B cell (primary cell): ENCODE data around the gene TTC1. TPM values are rescaled to one million over a fixed set of nuclear protein-coding genes. Genes with fewer than 3 reads are reported as not detected.
"Not testable (repeated sequence)": the region's sequence is repeated elsewhere in the genome, so short reads cannot be mapped to it uniquely, and the experiment has no call there.

ENCODE experiments used
- ATAC-seq: fragments of 200-7000 bp; cut with Tn5 transposase; one replicate; pipeline ENCODE4 v1.10.0; 2021; ENCODE audit warnings: low read depth, mild to moderate bottlenecking, moderate number of reproducible peaks, moderate library complexity
- CTCF ChIA-PET: fragments of 350-600 bp; sonication (Branson Sonifier 250); formaldehyde crosslinking; loops from one replicate; lab custom pipeline; 2021; ENCODE audit warnings: antibody characterized with exemption, inconsistent platforms; lab: Charles Lee
- POLR2A ChIA-PET: fragments of 350-600 bp; sonication (Branson Sonifier 250); formaldehyde crosslinking; loops from one replicate; lab custom pipeline; 2021; ENCODE audit warnings: antibody characterized with exemption; lab: Charles Lee
- DNase-seq: peaks from one replicate; pipeline ENCODE4 v3.0.0; 2013
- H2AFZ ChIP-seq: 2 replicates; pipeline ENCODE4 v1.6.1; 2012; ENCODE audit warnings: mild to moderate bottlenecking, low read depth, low read length; ENCODE audit not compliant: insufficient read depth, poor library complexity, severe bottlenecking
- H3K27ac ChIP-seq, 2 donors: 1 replicate in 1 of 2; 2 replicates in 1 of 2; pipeline ENCODE4 v1.5.1; 2012 to 2013; ENCODE audit warnings: low read length in 2 of 2, mild to moderate bottlenecking in 2 of 2, moderate library complexity in 1 of 2
- H3K27me3 ChIP-seq, 4 experiments: fragments of 200-600 bp in 1 of 4; sonication (generic) in 1 of 4; replicated peaks in 1 of 4; 1 replicate in 2 of 4; 2 replicates in 2 of 4; pipeline versions ENCODE4 v1.6.1 to v1.7.0; 2013 to 2016; ENCODE audit warnings: low read length in 3 of 4, mild to moderate bottlenecking in 2 of 4, mixed read lengths in 1 of 4, moderate library complexity in 1 of 4; ENCODE audit not compliant: insufficient read depth in 4 of 4, control insufficient read depth in 3 of 4; ENCODE audit errors: control extremely low read depth in 1 of 4
- H3K36me3 ChIP-seq, 2 experiments: replicated peaks in 1 of 2; 1 replicate in 1 of 2; 2 replicates in 1 of 2; pipeline versions ENCODE4 v1.6.1 to v1.7.1; 2013; ENCODE audit warnings: low read length in 1 of 2; ENCODE audit not compliant: insufficient read depth in 2 of 2, control insufficient read depth in 1 of 2; ENCODE audit errors: control extremely low read depth in 1 of 2, extremely low read depth in 1 of 2
- H3K4me1 ChIP-seq, 2 donors: fragments of 200-600 bp in 1 of 2; sonication (generic) in 1 of 2; 1 replicate in 1 of 2; 2 replicates in 1 of 2; pipeline versions ENCODE4 v1.5.1 to v1.6.1; 2013 to 2017; ENCODE audit warnings: low read length in 2 of 2; ENCODE audit not compliant: control insufficient read depth in 2 of 2, insufficient read depth in 2 of 2
- H3K4me2 ChIP-seq: replicated peaks from 2 replicates; pipeline ENCODE3; 2012; ENCODE audit warnings: mild to moderate bottlenecking, low read depth, low read length; ENCODE audit not compliant: poor library complexity, severe bottlenecking
- H3K4me3 ChIP-seq, 5 experiments: fragments of 200-600 bp in 1 of 5; sonication (generic) in 1 of 5; 1 replicate in 3 of 5; 2 replicates in 2 of 5; pipeline versions ENCODE4 v1.5.1 to v1.7.0; 2011 to 2016; ENCODE audit warnings: low read length in 4 of 5, mild to moderate bottlenecking in 4 of 5, low read depth in 2 of 5, control low read depth in 1 of 5, moderate library complexity in 1 of 5; ENCODE audit not compliant: insufficient read depth in 1 of 5; ENCODE audit errors: control extremely low read depth in 1 of 5, extremely low read depth in 1 of 5
- H3K79me2 ChIP-seq: fragments of 200-600 bp; sonication (generic); one replicate; pipeline ENCODE4 v1.6.0; 2016; ENCODE audit warnings: low read length; ENCODE audit not compliant: control insufficient read depth, insufficient read depth
- H3K9ac ChIP-seq: fragments of 200-600 bp; sonication (generic); 2 replicates; pipeline ENCODE4 v1.6.1; 2017; ENCODE audit warnings: mild to moderate bottlenecking, low read length, moderate library complexity
- H3K9me3 ChIP-seq, 3 donors: one replicate each; pipeline versions ENCODE4 v1.6.1 to v1.7.1; 2013; ENCODE audit warnings: low read length in 2 of 3; ENCODE audit not compliant: control insufficient read depth in 2 of 3, insufficient read depth in 1 of 3; ENCODE audit errors: control extremely low read depth in 1 of 3
- H4K20me1 ChIP-seq: 2 replicates; pipeline ENCODE4 v1.6.0; 2012; ENCODE audit warnings: mild to moderate bottlenecking, low read length; ENCODE audit not compliant: insufficient read depth, control insufficient read depth, poor library complexity, severe bottlenecking
- H3K27ac Mint-ChIP-seq: one replicate; pipeline ENCODE4 v1.8.0; 2021; ENCODE audit warnings: mixed read lengths
- H3K27me3 Mint-ChIP-seq: one replicate; pipeline ENCODE4 v1.8.0; 2021; ENCODE audit warnings: mixed read lengths
- H3K4me1 Mint-ChIP-seq: one replicate; pipeline ENCODE4 v1.8.0; 2021; ENCODE audit warnings: mixed read lengths
- H3K4me3 Mint-ChIP-seq: one replicate; pipeline ENCODE4 v1.8.0; 2021; ENCODE audit warnings: mixed read lengths
- H3K9me3 Mint-ChIP-seq: one replicate; pipeline ENCODE4 v1.8.0; 2022; ENCODE audit warnings: mixed read lengths; ENCODE audit not compliant: insufficient read depth
- CTCF ChIP-seq: fragments of 200-600 bp; IDR thresholded peaks from one replicate; pipeline ENCODE4 v1.8.0; 2022; ENCODE audit warnings: antibody characterized with exemption, mild to moderate bottlenecking
- EZH2 ChIP-seq: IDR thresholded peaks from 2 replicates; pipeline ENCODE4 v1.6.1; 2012; ENCODE audit warnings: borderline replicate concordance, low read depth, mild to moderate bottlenecking, moderate library complexity, low read length; ENCODE audit not compliant: insufficient read depth, poor library complexity, severe bottlenecking
- WGBS: methylation state at CpG from one replicate; pipeline ENCODE4 v1.1.5; 2013; ENCODE audit warnings: missing lambda C conversion rate; ENCODE audit not compliant: insufficient coverage; 5-methylcytosine and 5-hydroxymethylcytosine counted together
- intact Hi-C: fragments of 100-400 bp; cut with micrococcal nuclease; formaldehyde crosslinking; loops from one replicate; pipeline ENCODE4 v1.10.0; 2022
- polyA plus RNA-seq: library from polyadenylated mRNA; depleted of rRNA; stranded (reverse); fragments of >200 nt; gene quantifications from 2 replicates; pipeline ENCODE4 v1.2.3, GENCODE V29; 2012
- total RNA-seq, 2 donors: library from RNA; stranded (reverse); fragments of 120-200 nt in 1 of 2; gene quantifications; 1 replicate in 1 of 2; 2 replicates in 1 of 2; pipeline versions ENCODE4 v1.2.3 to v1.2.4, GENCODE V29; 2013 to 2022

TTC1 gene
- total and polyA plus RNA-seq, 2 donors (not counting 1 experiment from before 2014, with no cell fraction given), result 12.1 to 40.4 TPM

- ChIA-PET CTCF (interaction anchor here (1.0 to 1.4 kb wide), 2 partner anchors 12 to 276 kb away, joined by 3 to 5 read pairs; no protein-coding TSS in a partner anchor), POLR2A (interaction anchor here (0.7 kb wide), 1 partner anchor 35 kb away, joined by 3 read pairs; no protein-coding TSS in a partner anchor)
- H3K4me1 ChIP-seq, H3K4me2 ChIP-seq, H3K27me3 ChIP-seq, H3K27me3 Mint-ChIP-seq, H4K20me1 ChIP-seq, H3K4me1 Mint-ChIP-seq, H2AFZ ChIP-seq, H3K4me3 ChIP-seq, H3K4me3 Mint-ChIP-seq, DNase-seq, H3K9me3 Mint-ChIP-seq, H3K27ac Mint-ChIP-seq, intact Hi-C loops, ATAC-seq, H3K79me2 ChIP-seq, H3K9me3 ChIP-seq, H3K9ac ChIP-seq, H3K27ac ChIP-seq: not testable (repeated sequence)
- H3K36me3 ChIP-seq, result peaks cover 6 to 29% of the 10 kb centered on the region in 2 experiments
- 93% methylated on average over 3 of the region's 5 CpGs for WGBS
Measured at GRCh38 chr5:160069120-160069519, 60.2 kb downstream of the TTC1 start.

GRCh38 chr5:160071516-160071915 is 62.6 kb downstream of the TTC1 start:
- no peak overlapping the region for H3K4me2 ChIP-seq
- H3K27me3 ChIP-seq, result no peaks in the 10 kb centered on the region
- no peak overlapping the region for H3K27ac Mint-ChIP-seq
- peaks cover 7% of the 10 kb centered on the region for H3K4me1 Mint-ChIP-seq
- intact Hi-C loops, result no loop called here
- no peak overlapping the region for H3K4me3 Mint-ChIP-seq
- ATAC-seq (no peak), DNase-seq (no peak)
- 37% methylated on average over 5 of the region's 8 CpGs for WGBS
- no peak overlapping the region for H2AFZ ChIP-seq
- H3K9ac ChIP-seq, result no peak overlapping the region
- H3K27ac ChIP-seq, result no peak overlapping the region
- peaks cover 4 to 12% of the 10 kb centered on the region in 2 experiments for H3K36me3 ChIP-seq
- no peaks in the 10 kb centered on the region for H3K9me3 Mint-ChIP-seq
- no peak overlapping the region for H3K4me3 ChIP-seq
- no peaks in the 10 kb centered on the region for H4K20me1 ChIP-seq
- H3K79me2 ChIP-seq, result no peaks in the 10 kb centered on the region
- ChIA-PET CTCF (interaction anchor here (0.9 to 1.3 kb wide), 3 partner anchors 10 to 319 kb away, joined by 3 to 5 read pairs (median 3); no protein-coding TSS in a partner anchor), POLR2A (no interaction called here)
- H3K4me1 ChIP-seq, result no peaks in the 10 kb centered on the region
- TF ChIP-seq CTCF, result no peak
- TF ChIP-seq EZH2, result no peak
- H3K27me3 Mint-ChIP-seq, result no peaks in the 10 kb centered on the region
- no peaks in the 10 kb centered on the region for H3K9me3 ChIP-seq
